Lung (tissue), 12 donors: Measurements from ENCODE around the gene C4orf51. TPM values are rescaled to one million over a fixed set of nuclear protein-coding genes. Genes with fewer than 3 reads are reported as not detected.
"Not testable (repeated sequence)": the region's sequence is repeated elsewhere in the genome, so short reads cannot be mapped to it uniquely, and the experiment has no call there.

Experiments
- ATAC-seq: fragments of 200-7000 bp; cut with Tn5 transposase; one replicate; pipeline ENCODE4 v1.9.1; 2020; ENCODE audit warnings: moderate number of reproducible peaks; ENCODE audit not compliant: insufficient read depth, low FRiP score
- DNase-seq, 3 donors: peaks; one replicate each; pipeline ENCODE4 v3.0.0-alpha.2; 2013 to 2017
- H3K27ac ChIP-seq, 2 donors: one replicate each; pipeline ENCODE4 v1.5.1; 2013; ENCODE audit warnings: mild to moderate bottlenecking in 2 of 2, moderate library complexity in 2 of 2, control low read depth in 1 of 2, inconsistent platforms in 1 of 2, low read depth in 1 of 2, low read length in 1 of 2
- H3K27me3 ChIP-seq, 3 donors: one replicate each; pipeline ENCODE4 v1.5.1; 2013; ENCODE audit warnings: low read length in 2 of 3; ENCODE audit not compliant: control insufficient read depth in 3 of 3, insufficient read depth in 3 of 3
- H3K36me3 ChIP-seq, 4 donors: one replicate each; pipeline ENCODE4 v1.5.1; 2013; ENCODE audit warnings: low read length in 4 of 4, mild to moderate bottlenecking in 1 of 4, moderate library complexity in 1 of 4; ENCODE audit not compliant: control insufficient read depth in 4 of 4, insufficient read depth in 4 of 4
- H3K4me1 ChIP-seq, 5 donors: one replicate each; pipeline ENCODE4 v1.5.1; 2013; ENCODE audit warnings: low read length in 5 of 5, mild to moderate bottlenecking in 2 of 5, moderate library complexity in 1 of 5; ENCODE audit not compliant: control insufficient read depth in 5 of 5, insufficient read depth in 5 of 5
- H3K4me3 ChIP-seq: one replicate; pipeline ENCODE4 v1.5.1; 2013; ENCODE audit warnings: mild to moderate bottlenecking, control low read depth, moderate library complexity
- H3K9ac ChIP-seq, 2 donors: one replicate each; pipeline ENCODE4 v1.5.1; 2013; ENCODE audit warnings: low read length in 2 of 2, control low read depth in 1 of 2; ENCODE audit not compliant: insufficient read depth in 1 of 2
- H3K9me3 ChIP-seq, 4 donors: one replicate each; pipeline ENCODE4 v1.5.1; 2013; ENCODE audit warnings: low read length in 3 of 4, mild to moderate bottlenecking in 1 of 4, moderate library complexity in 1 of 4; ENCODE audit not compliant: control insufficient read depth in 4 of 4, insufficient read depth in 3 of 4
- WGBS, 2 donors: extraction: QIAGEN DNeasy Blood & Tissue Kit; methylation state at CpG; one replicate each; pipeline ENCODE4 v1.1.7; 2013; 5-methylcytosine and 5-hydroxymethylcytosine counted together
- polyA plus RNA-seq, 2 donors: library from polyadenylated mRNA; stranded (reverse); fragments of 200-250 nt; gene quantifications; one replicate each; pipeline ENCODE4 v1.2.1, GENCODE V29; 2013
- total RNA-seq, 2 donors: library from RNA; depleted of rRNA in 1 of 2; stranded (reverse); fragments of >200 nt in 1 of 2; gene quantifications; one replicate each; pipeline ENCODE4 v1.2.1, GENCODE V29; 2014 to 2021
- TF ChIP-seq, protein P1 (sequence below): IDR thresholded peaks from 2 replicates; pipeline ENCODE4 v1.5.1; 2012; ENCODE audit warnings: mild to moderate bottlenecking; ENCODE audit errors: control extremely low read depth, extremely low read depth
- donor health status: control.
- donor health status: control.
- donor health status: Bipolar disorder and iron deficiency.
- donor health status: healthy.
- donor health status: DM: yes; HTN: yes; CAD: no.

Gene C4orf51
- total and polyA plus RNA-seq, 4 donors = not detected

DNA sequence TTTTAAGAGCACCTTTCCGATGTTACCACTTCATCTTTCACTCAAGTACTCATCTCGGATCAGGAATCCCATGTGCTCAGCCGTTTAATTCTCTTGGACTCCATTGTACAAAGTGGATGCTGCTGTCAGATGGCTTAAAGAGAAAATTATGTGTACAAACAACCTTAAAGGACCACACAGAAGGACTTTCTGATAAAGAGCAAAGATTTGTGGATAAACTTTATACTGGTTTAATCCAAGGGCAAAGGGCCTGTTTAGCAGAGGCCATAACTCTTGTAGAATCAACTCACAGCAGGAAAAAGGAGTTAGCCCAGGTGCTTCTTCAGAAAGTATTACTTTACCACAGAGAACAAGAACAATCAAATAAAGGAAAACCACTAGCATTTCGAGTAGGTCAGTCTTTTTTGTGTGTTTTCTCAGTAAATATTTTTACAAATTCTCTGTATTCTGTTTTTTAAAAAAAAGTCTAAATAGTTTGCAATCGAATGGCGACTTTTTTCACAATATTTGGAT, 40.7 kb upstream of the C4orf51 start:
- no peak overlapping the region for H3K4me3 ChIP-seq
- peaks cover 0 to 1% (median 0%) of the 10 kb centered on the region in 5 donors for H3K4me1 ChIP-seq
- H3K36me3 ChIP-seq = peaks cover 0 to 4% (median under 1%) of the 10 kb centered on the region in 4 donors
- no peaks in the 10 kb centered on the region for H3K27me3 ChIP-seq
- no peak overlapping the region for H3K9ac ChIP-seq
- TF ChIP-seq, protein P1, sequence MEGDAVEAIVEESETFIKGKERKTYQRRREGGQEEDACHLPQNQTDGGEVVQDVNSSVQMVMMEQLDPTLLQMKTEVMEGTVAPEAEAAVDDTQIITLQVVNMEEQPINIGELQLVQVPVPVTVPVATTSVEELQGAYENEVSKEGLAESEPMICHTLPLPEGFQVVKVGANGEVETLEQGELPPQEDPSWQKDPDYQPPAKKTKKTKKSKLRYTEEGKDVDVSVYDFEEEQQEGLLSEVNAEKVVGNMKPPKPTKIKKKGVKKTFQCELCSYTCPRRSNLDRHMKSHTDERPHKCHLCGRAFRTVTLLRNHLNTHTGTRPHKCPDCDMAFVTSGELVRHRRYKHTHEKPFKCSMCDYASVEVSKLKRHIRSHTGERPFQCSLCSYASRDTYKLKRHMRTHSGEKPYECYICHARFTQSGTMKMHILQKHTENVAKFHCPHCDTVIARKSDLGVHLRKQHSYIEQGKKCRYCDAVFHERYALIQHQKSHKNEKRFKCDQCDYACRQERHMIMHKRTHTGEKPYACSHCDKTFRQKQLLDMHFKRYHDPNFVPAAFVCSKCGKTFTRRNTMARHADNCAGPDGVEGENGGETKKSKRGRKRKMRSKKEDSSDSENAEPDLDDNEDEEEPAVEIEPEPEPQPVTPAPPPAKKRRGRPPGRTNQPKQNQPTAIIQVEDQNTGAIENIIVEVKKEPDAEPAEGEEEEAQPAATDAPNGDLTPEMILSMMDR = no peak
- 85 to 89% methylated on average over 6 of the region's 6 CpGs for WGBS, 2 donors
- H3K27ac ChIP-seq = no peak overlapping the region
- no peaks in the 10 kb centered on the region for H3K9me3 ChIP-seq
- no peak for DNase-seq
- no peak for ATAC-seq

DNA sequence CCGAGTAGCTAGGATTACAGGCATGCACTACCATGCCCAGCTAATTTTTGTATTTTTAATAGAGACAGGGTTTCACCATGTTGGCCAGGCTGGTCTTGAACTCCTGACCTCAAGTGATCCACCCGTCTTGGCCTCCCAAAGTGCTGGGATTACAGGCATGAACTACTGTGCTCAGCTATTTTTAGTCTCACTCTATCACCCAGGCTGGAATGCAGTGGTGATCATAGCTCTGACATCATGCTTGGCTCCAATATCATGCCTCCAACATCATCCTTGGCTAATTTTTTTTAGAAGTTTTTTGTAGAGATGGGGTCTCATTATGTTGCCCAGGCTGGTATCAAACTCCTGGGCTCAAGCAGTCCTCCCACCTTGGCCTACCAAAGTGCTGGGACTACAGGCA, 39.7 kb upstream of the C4orf51 start:
- H3K4me1 ChIP-seq, H3K27ac ChIP-seq, ATAC-seq, H3K27me3 ChIP-seq, H3K36me3 ChIP-seq, H3K4me3 ChIP-seq, H3K9me3 ChIP-seq, H3K9ac ChIP-seq: not testable (repeated sequence)
- 78 to 85% methylated on average over 2 of the region's 2 CpGs for WGBS, 2 donors
- DNase-seq = peak in 2 of 3 donors; percentile 15 to 27

DNA sequence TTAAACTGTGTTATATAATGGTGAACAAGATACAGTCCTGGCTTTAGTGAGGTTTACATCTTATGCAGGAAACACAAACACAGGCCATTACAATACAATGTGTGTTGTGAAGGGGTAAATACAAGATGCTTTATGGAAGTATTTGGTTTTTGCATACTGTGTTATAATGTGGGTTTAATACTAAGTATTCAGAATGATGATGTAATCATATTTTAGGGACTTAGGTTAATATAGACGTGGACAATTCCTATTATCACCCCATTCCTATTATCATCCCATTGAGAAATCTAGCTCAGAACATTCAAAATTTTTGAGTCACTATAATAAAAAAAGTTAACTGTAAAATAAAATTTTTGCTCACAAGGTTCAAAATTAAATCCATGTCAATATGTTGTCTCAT, 36.7 kb upstream of the C4orf51 start:
- H3K36me3 ChIP-seq = peaks cover 0 to 9% (median 2%) of the 10 kb centered on the region in 4 donors
- TF ChIP-seq, protein P1 = no peak
- WGBS, 2 donors = 90 to 98% methylated on average over 1 of the region's 1 CpG

DNA sequence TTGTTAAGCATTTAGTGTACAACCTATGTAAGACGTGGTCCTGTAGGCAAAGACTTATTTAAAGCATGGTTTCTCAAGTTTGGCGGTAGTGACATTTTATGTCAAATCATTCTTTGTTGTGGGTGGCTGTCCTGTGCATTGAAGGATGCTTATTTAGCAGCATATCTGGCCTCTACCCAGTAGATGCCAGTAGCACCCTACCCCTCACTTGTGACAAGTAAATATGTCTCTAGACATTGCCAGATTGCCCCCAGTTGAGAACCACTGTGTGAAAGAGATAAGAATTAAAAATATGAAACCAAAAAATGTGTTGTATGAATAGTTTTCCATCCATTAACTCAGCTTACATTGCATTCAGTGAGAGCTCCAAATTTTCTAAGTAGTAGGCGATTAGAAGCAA, 35.2 kb upstream of the C4orf51 start:
- Histone ChIP-seq H3K9ac (no peak overlapping the region), H3K27ac (no peak overlapping the region), H3K27me3 (no peaks in the 10 kb centered on the region), H3K9me3 (no peaks in the 10 kb centered on the region), H3K4me1 (no peaks in the 10 kb centered on the region), H3K36me3 (peaks cover 0 to 5% (median 3%) of the 10 kb centered on the region in 4 donors), H3K4me3 (no peak overlapping the region)
- WGBS, 2 donors = 88 to 96% methylated on average over 3 of the region's 3 CpGs
- TF ChIP-seq, protein P1 = no peak
- no peak for DNase-seq
- ATAC-seq = no peak

More for the DNA sequence above, 36.7 kb upstream of the C4orf51 start:
- DNase-seq (no peak), ATAC-seq (no peak)
- Histone ChIP-seq H3K9ac (no peak overlapping the region), H3K4me1 (no peaks in the 10 kb centered on the region), H3K27ac (no peak overlapping the region), H3K27me3 (no peaks in the 10 kb centered on the region), H3K4me3 (no peak overlapping the region), H3K9me3 (no peaks in the 10 kb centered on the region)
